Smooth muscle cell (in vitro differentiated cells): ENCODE data around the gene C19orf85. TPM values are rescaled to one million over a fixed set of nuclear protein-coding genes. Genes with fewer than 3 reads are reported as not detected.

Experiments used
- DNase-seq: peaks from one replicate; lab custom pipeline; 2025; ENCODE audit not compliant: unreplicated experiment; lab: John Stamatoyannopoulos, UW
- H2AFZ ChIP-seq: fragments of 200-600 bp; sonication (generic); 2 replicates; pipeline ENCODE4 v1.6.0; 2016; ENCODE audit warnings: antibody characterized with exemption, low read depth, mild to moderate bottlenecking
- H3F3A ChIP-seq: fragments of 200-600 bp; sonication (generic); 2 replicates; pipeline ENCODE4 v1.6.0; 2017; ENCODE audit warnings: antibody characterized with exemption, low read depth
- H3K27ac ChIP-seq: fragments of 200-600 bp; sonication (generic); 2 replicates; pipeline ENCODE4 v1.5.1; 2016; ENCODE audit warnings: low read depth, mild to moderate bottlenecking
- H3K27me3 ChIP-seq: fragments of 200-600 bp; sonication (generic); 2 replicates; pipeline ENCODE4 v1.6.1; 2016; ENCODE audit warnings: low read depth, mild to moderate bottlenecking
- H3K36me3 ChIP-seq: fragments of 200-600 bp; sonication (generic); 2 replicates; pipeline ENCODE4 v1.5.1; 2016; ENCODE audit warnings: low read depth
- H3K4me1 ChIP-seq: fragments of 200-600 bp; sonication (generic); 2 replicates; pipeline ENCODE4 v1.5.1; 2016; ENCODE audit warnings: low read depth
- H3K4me2 ChIP-seq: fragments of 200-600 bp; sonication (generic); 2 replicates; pipeline ENCODE4 v1.6.0; 2016; ENCODE audit warnings: mild to moderate bottlenecking
- H3K4me3 ChIP-seq: fragments of 200-600 bp; sonication (generic); 2 replicates; pipeline ENCODE4 v1.5.1; 2016; ENCODE audit warnings: mild to moderate bottlenecking
- H3K79me2 ChIP-seq: fragments of 200-600 bp; sonication (generic); 2 replicates; pipeline ENCODE4 v1.6.0; 2016; ENCODE audit warnings: low read depth, mild to moderate bottlenecking
- H3K9ac ChIP-seq: fragments of 200-600 bp; sonication (generic); 2 replicates; pipeline ENCODE4 v1.6.0; 2016; ENCODE audit warnings: low read depth
- H3K9me3 ChIP-seq: fragments of 200-600 bp; sonication (generic); replicated peaks from 2 replicates; pipeline ENCODE4 v1.5.1; 2016; ENCODE audit warnings: low read depth
- H4K20me1 ChIP-seq: fragments of 200-600 bp; sonication (generic); 2 replicates; pipeline ENCODE4 v1.6.0; 2016; ENCODE audit warnings: low read depth
- CTCF ChIP-seq: fragments of 200-600 bp; sonication (generic); IDR thresholded peaks from 2 replicates; pipeline ENCODE4 v1.5.1; 2017; ENCODE audit warnings: borderline replicate concordance, mild to moderate bottlenecking, antibody characterized with exemption; ENCODE audit not compliant: insufficient read depth, poor library complexity, severe bottlenecking
- WGBS: methylation state at CpG from one replicate; pipeline ENCODE4 v1.1.7; 2016; ENCODE audit warnings: low lambda C conversion rate; 5-methylcytosine and 5-hydroxymethylcytosine counted together
- polyA plus RNA-seq: library from polyadenylated mRNA; unstranded; fragments of >200 nt; fragmentation: Nextera tagmentation; extraction: Ambion mirVana; gene quantifications from 2 replicates; pipeline ENCODE4 v1.2.1, GENCODE V29; 2016
- total RNA-seq: library from RNA; depleted of rRNA; stranded (reverse); fragments of >200 nt; gene quantifications from 2 replicates; pipeline ENCODE4 v1.2.3, GENCODE V29; 2014

Gene C19orf85
- total and polyA plus RNA-seq, 2 experiments from 2014 or later: not detected

- TF ChIP-seq CTCF: no peak
- H2AFZ ChIP-seq: no peak overlapping the region
- DNase-seq: no peak
- no peaks in the 10 kb centered on the region for H3F3A ChIP-seq
- H3K4me2 ChIP-seq: no peak overlapping the region
- no peaks in the 10 kb centered on the region for H3K79me2 ChIP-seq
- peaks cover 83% of the 10 kb centered on the region for H3K27me3 ChIP-seq
- H3K27ac ChIP-seq: no peak overlapping the region
- H4K20me1 ChIP-seq: no peaks in the 10 kb centered on the region
- 61% methylated on average over 11 of the region's 11 CpGs for WGBS
- H3K9ac ChIP-seq: no peak overlapping the region
- no peaks in the 10 kb centered on the region for H3K36me3 ChIP-seq
- no peak overlapping the region for H3K4me3 ChIP-seq
- no peaks in the 10 kb centered on the region for H3K9me3 ChIP-seq
- H3K4me1 ChIP-seq: no peaks in the 10 kb centered on the region
Measured at GRCh38 chr19:55444646-55445045, 19.9 kb downstream of the C19orf85 start.

GRCh38 chr19:55443824-55444480 is 20.6 kb downstream of the C19orf85 start:
- H3K4me1 ChIP-seq: no peaks in the 10 kb centered on the region
- no peak overlapping the region for H3K27ac ChIP-seq
- TF ChIP-seq CTCF: no peak
- H3K9ac ChIP-seq: no peak overlapping the region
- H3F3A ChIP-seq: no peaks in the 10 kb centered on the region
- H3K9me3 ChIP-seq: no peaks in the 10 kb centered on the region
- H3K36me3 ChIP-seq: no peaks in the 10 kb centered on the region
- H3K4me2 ChIP-seq: no peak overlapping the region
- no peak for DNase-seq
- no peak overlapping the region for H3K4me3 ChIP-seq
- no peaks in the 10 kb centered on the region for H4K20me1 ChIP-seq
- 58% methylated on average over 17 of the region's 18 CpGs for WGBS
- H3K27me3 ChIP-seq: peaks cover 83% of the 10 kb centered on the region
- H3K79me2 ChIP-seq: no peaks in the 10 kb centered on the region
- no peak overlapping the region for H2AFZ ChIP-seq

- H3K36me3 ChIP-seq: no peaks in the 10 kb centered on the region
- H3K4me2 ChIP-seq: no peak within 1 kb of the TSS
- H3F3A ChIP-seq: no peaks in the 10 kb centered on the region
- no peaks in the 10 kb centered on the region for H3K79me2 ChIP-seq
- WGBS: 8% methylated on average over 31 of the region's 43 CpGs
- H3K4me3 ChIP-seq: no peak within 1 kb of the TSS
- H3K9ac ChIP-seq: no peak within 1 kb of the TSS
- H3K4me1 ChIP-seq: no peaks in the 10 kb centered on the region
- H3K27ac ChIP-seq: no peak within 1 kb of the TSS
- no peak for DNase-seq
- H4K20me1 ChIP-seq: no peaks in the 10 kb centered on the region
- no peaks in the 10 kb centered on the region for H3K9me3 ChIP-seq
- H2AFZ ChIP-seq: no peak within 1 kb of the TSS
- no peak for TF ChIP-seq CTCF
- peaks cover 90% of the 10 kb centered on the region for H3K27me3 ChIP-seq
Measured at GRCh38 chr19:55443045-55443823, 21.3 kb downstream of the C19orf85 start, which contains the start of gene SHISA7. Gene SHISA7 (minus strand): TSS chr19:55443300. CDS start chr19:55442863, 437 bp downstream.
